ENCODE results near the gene TM4SF20.
"Not testable (repeated sequence)": the region's sequence is repeated elsewhere in the genome, so short reads cannot be mapped to it uniquely, and the experiment has no call there.

The TM4SF20 gene

GRCh38 chr2:227389231-227389630 lies 10.1 kb upstream of the TM4SF20 start:
- Histone ChIP-seq H3K36me3 (replicated peaks) (no peaks in the 10 kb centered on the region), H3K4me1 (no peaks in the 10 kb centered on the region), H3K27me3 (ENCODE audit: low read depth) (no peaks in the 10 kb centered on the region), H3K4me3 (no peak overlapping the region), H3K9me3 (no peaks in the 10 kb centered on the region)
- DNase-seq (ENCODE audit: low spot score in 2 of 2) = no peak
- in situ Hi-C loops (cut with MboI; ENCODE audit: low sequenced_read_pairs) = no loop called here

- H3K4me1 ChIP-seq = no peaks in the 10 kb centered on the region
- in situ Hi-C loops (cut with MboI; ENCODE audit: low sequenced_read_pairs) = no loop called here
- no peak for DNase-seq (ENCODE audit: low spot score in 2 of 2)
- no peaks in the 10 kb centered on the region for H3K9me3 ChIP-seq
- no peaks in the 10 kb centered on the region for H3K27me3 ChIP-seq (ENCODE audit: low read depth)
- H3K36me3 ChIP-seq (replicated peaks) = no peaks in the 10 kb centered on the region
- no peak overlapping the region for H3K4me3 ChIP-seq
Measured at GRCh38 chr2:227388537-227389011, 9.5 kb upstream of the TM4SF20 start.

GRCh38 chr2:227387583-227387982 lies 8.5 kb upstream of the TM4SF20 start, which contains the start of gene SCYGR1:
TSS of gene SCYGR1 (minus strand) at chr2:227387949. CDS start at chr2:227387949, 0 bp downstream.
- DNase-seq (ENCODE audit: low spot score in 2 of 2); H3K27me3 ChIP-seq (ENCODE audit: low read depth); in situ Hi-C loops (cut with MboI; ENCODE audit: low sequenced_read_pairs); H3K36me3 ChIP-seq (replicated peaks); H3K9me3 ChIP-seq; H3K4me3 ChIP-seq; H3K4me1 ChIP-seq: not testable (repeated sequence)

GRCh38 chr2:227386630-227387029 lies 7.5 kb upstream of the TM4SF20 start:
- Histone ChIP-seq H3K36me3 (replicated peaks) (no peaks in the 10 kb centered on the region), H3K4me1 (no peaks in the 10 kb centered on the region)

GRCh38 chr2:227383686-227384085 lies 4.6 kb upstream of the TM4SF20 start:
- no peaks in the 10 kb centered on the region for H3K27me3 ChIP-seq (ENCODE audit: low read depth)
- H3K4me3 ChIP-seq = no peak overlapping the region
- in situ Hi-C loops (cut with MboI; ENCODE audit: low sequenced_read_pairs) = no loop called here
- no peaks in the 10 kb centered on the region for H3K9me3 ChIP-seq
- no peaks in the 10 kb centered on the region for H3K4me1 ChIP-seq
- DNase-seq (ENCODE audit: low spot score in 2 of 2) = no peak
- H3K36me3 ChIP-seq (replicated peaks) = no peaks in the 10 kb centered on the region

More at GRCh38 chr2:227386630-227387029, 7.5 kb upstream of the TM4SF20 start:
- H3K4me3 ChIP-seq = no peak overlapping the region
- no peaks in the 10 kb centered on the region for H3K9me3 ChIP-seq
- DNase-seq (ENCODE audit: low spot score in 2 of 2) = no peak
- H3K27me3 ChIP-seq (ENCODE audit: low read depth) = no peaks in the 10 kb centered on the region
- in situ Hi-C loops (cut with MboI; ENCODE audit: low sequenced_read_pairs) = no loop called here

- H3K9me3 ChIP-seq; DNase-seq (ENCODE audit: low spot score in 2 of 2); H3K4me3 ChIP-seq; H3K36me3 ChIP-seq (replicated peaks); in situ Hi-C loops (cut with MboI; ENCODE audit: low sequenced_read_pairs); H3K4me1 ChIP-seq; H3K27me3 ChIP-seq (ENCODE audit: low read depth): not testable (repeated sequence)
Measured at GRCh38 chr2:227382241-227382835, 3.2 kb upstream of the TM4SF20 start.

GRCh38 chr2:227378371-227378782 lies 729 bp downstream of the TM4SF20 start:
- DNase-seq (ENCODE audit: low spot score in 2 of 2) = no peak
- Histone ChIP-seq H3K36me3 (replicated peaks) (no peaks in the 10 kb centered on the region), H3K4me1 (peaks cover 5% of the 10 kb centered on the region; the same call in 1 of the 2 replicates), H3K9me3 (no peaks in the 10 kb centered on the region), H3K4me3 (no peak overlapping the region), H3K27me3 (ENCODE audit: low read depth) (no peaks in the 10 kb centered on the region)
- in situ Hi-C loops (cut with MboI; ENCODE audit: low sequenced_read_pairs) = no loop called here

- Histone ChIP-seq H3K9me3 (no peaks in the 10 kb centered on the region), H3K4me3 (no peak overlapping the region), H3K27me3 (ENCODE audit: low read depth) (no peaks in the 10 kb centered on the region), H3K36me3 (replicated peaks) (no peaks in the 10 kb centered on the region), H3K4me1 (peaks cover 5% of the 10 kb centered on the region; the same call in 1 of the 2 replicates)
- in situ Hi-C loops (cut with MboI; ENCODE audit: low sequenced_read_pairs) = no loop called here
- DNase-seq (ENCODE audit: low spot score in 2 of 2) = no peak
Measured at GRCh38 chr2:227377467-227378351, 1.4 kb downstream of the TM4SF20 start.

- H3K36me3 ChIP-seq (replicated peaks) = no peaks in the 10 kb centered on the region
- peak in 1 of 2 experiments; percentile 32 for DNase-seq (ENCODE audit: low spot score in 2 of 2)
- in situ Hi-C loops (cut with MboI; ENCODE audit: low sequenced_read_pairs) = no loop called here
- peaks cover 5% of the 10 kb centered on the region; the same call in 1 of the 2 replicates for H3K4me1 ChIP-seq
- H3K4me3 ChIP-seq = no peak overlapping the region
- H3K9me3 ChIP-seq = no peaks in the 10 kb centered on the region
- no peaks in the 10 kb centered on the region for H3K27me3 ChIP-seq (ENCODE audit: low read depth)
Measured at GRCh38 chr2:227376656-227377396, 2.3 kb downstream of the TM4SF20 start.

GRCh38 chr2:227374158-227374557 lies 4.9 kb downstream of the TM4SF20 start:
- H3K9me3 ChIP-seq = no peaks in the 10 kb centered on the region
- DNase-seq (ENCODE audit: low spot score in 2 of 2) = peak in 1 of 2 experiments; percentile 22
- in situ Hi-C loops (cut with MboI; ENCODE audit: low sequenced_read_pairs) = loop anchor here (25.0 kb wide), 1 partner anchor 237 kb away; no protein-coding TSS in a partner anchor
- H3K27me3 ChIP-seq (ENCODE audit: low read depth) = no peaks in the 10 kb centered on the region
- no peaks in the 10 kb centered on the region for H3K36me3 ChIP-seq (replicated peaks)
- no peak overlapping the region for H3K4me3 ChIP-seq
- peaks cover 5% of the 10 kb centered on the region; the same call in 1 of the 2 replicates for H3K4me1 ChIP-seq

GRCh38 chr2:227373389-227373788 lies 5.7 kb downstream of the TM4SF20 start:
- in situ Hi-C loops (cut with MboI; ENCODE audit: low sequenced_read_pairs) = loop anchor here (25.0 kb wide), 1 partner anchor 236 kb away; no protein-coding TSS in a partner anchor
- Histone ChIP-seq H3K27me3 (ENCODE audit: low read depth) (no peaks in the 10 kb centered on the region), H3K4me1 (peaks cover 5% of the 10 kb centered on the region; the same call in 1 of the 2 replicates), H3K36me3 (replicated peaks) (no peaks in the 10 kb centered on the region), H3K4me3 (no peak overlapping the region), H3K9me3 (no peaks in the 10 kb centered on the region)
- no peak for DNase-seq (ENCODE audit: low spot score in 2 of 2)

- Histone ChIP-seq H3K27me3 (ENCODE audit: low read depth) (no peaks in the 10 kb centered on the region), H3K9me3 (no peaks in the 10 kb centered on the region), H3K36me3 (replicated peaks) (no peaks in the 10 kb centered on the region), H3K4me3 (no peak overlapping the region), H3K4me1 (no peaks in the 10 kb centered on the region)
- no peak for DNase-seq (ENCODE audit: low spot score in 2 of 2)
- in situ Hi-C loops (cut with MboI; ENCODE audit: low sequenced_read_pairs) = loop anchor here (25.0 kb wide), 1 partner anchor 234 kb away; no protein-coding TSS in a partner anchor
Measured at GRCh38 chr2:227370791-227371312, 8.3 kb downstream of the TM4SF20 start.

- Histone ChIP-seq H3K4me3 (no peak overlapping the region), H3K4me1 (no peaks in the 10 kb centered on the region), H3K9me3 (no peaks in the 10 kb centered on the region), H3K36me3 (replicated peaks) (no peaks in the 10 kb centered on the region), H3K27me3 (ENCODE audit: low read depth) (no peaks in the 10 kb centered on the region)
- no peak for DNase-seq (ENCODE audit: low spot score in 2 of 2)
- in situ Hi-C loops (cut with MboI; ENCODE audit: low sequenced_read_pairs) = loop anchor here (25.0 kb wide), 1 partner anchor 233 kb away; no protein-coding TSS in a partner anchor
Measured at GRCh38 chr2:227370092-227370491, 9.0 kb downstream of the TM4SF20 start.

Measured in HAP-1 (cell line).